GM18861 (cell line): ENCODE measurements around the gene RASA3.
"Not testable (repeated sequence)": the region's sequence is repeated elsewhere in the genome, so short reads cannot be mapped to it uniquely, and the experiment has no call there.

ENCODE experiments used
- ATAC-seq: cut with Tn5 transposase; IDR thresholded peaks from one replicate; pipeline ENCODE4 v1.9.1; 2021; ENCODE audit not compliant: unreplicated experiment

Gene RASA3

GRCh38 chr13:114128624-114129522, 3.5 kb downstream of the RASA3 start:
- ATAC-seq, result peak; percentile 65

- no peak for ATAC-seq
Measured at GRCh38 chr13:114128348-114128623, 4.1 kb downstream of the RASA3 start.

DNA sequence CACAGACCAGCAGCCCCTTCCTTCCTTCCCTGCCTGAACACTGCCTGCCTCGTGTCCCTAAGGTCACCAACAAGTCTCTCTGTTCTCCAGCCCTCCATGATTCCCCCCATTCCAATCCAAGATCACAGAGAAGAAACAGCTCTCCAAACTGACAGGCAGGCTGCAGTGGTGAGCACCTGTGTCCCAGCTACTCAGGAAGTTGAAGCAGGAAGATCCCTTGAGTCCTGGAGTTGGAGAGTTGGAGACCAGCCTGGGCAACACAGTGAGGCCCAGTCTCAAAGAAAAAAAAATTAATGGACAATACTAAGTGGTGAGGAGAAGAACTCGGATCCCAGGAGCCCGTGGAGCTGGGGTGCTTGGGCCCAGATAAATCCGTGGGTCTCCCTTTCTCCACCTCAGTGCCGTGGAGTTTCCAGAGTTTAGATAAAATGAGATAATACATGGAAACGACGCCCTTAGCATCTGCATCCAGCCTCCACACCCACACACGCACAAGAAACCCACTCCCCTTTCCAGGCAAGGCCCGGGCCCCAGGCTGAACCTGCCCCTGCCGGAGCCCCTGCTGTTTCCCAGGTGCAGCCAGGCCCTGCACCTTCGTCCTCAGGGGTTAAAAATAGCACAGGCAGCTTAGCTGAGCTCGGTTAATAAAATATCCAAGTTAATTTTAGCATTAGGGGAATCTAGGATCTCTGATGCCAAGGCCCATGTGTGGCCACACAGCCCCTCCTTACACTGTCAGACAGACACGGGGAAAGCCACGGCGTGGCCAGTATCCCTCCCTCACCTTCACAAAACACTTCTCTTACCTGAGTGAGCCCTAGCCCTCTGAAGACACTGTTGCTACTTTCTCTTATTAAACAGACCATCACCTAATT, 4.7 kb downstream of the RASA3 start:
- no peak for ATAC-seq

GRCh38 chr13:114126789-114127472, 5.5 kb downstream of the RASA3 start:
- no peak for ATAC-seq

DNA sequence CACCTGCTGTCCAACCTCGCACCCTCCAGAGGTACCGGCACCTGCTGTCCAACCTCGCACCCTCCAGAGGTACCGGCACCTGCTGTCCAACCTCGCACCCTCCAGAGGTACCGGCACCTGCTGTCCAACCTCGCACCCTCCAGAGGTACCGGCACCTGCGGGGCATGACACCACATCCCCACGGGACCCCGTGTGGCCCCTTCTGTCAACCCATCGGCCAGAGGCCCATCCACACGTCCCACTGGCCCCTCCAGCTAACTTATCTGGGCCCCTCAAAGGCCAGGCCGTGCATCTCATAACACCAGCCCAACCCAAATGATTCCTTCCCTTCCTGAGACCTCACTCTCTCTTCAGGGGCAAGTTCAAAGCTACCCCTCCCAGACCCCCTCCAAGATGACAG, 6.3 kb downstream of the RASA3 start:
- not testable (repeated sequence) for ATAC-seq

DNA sequence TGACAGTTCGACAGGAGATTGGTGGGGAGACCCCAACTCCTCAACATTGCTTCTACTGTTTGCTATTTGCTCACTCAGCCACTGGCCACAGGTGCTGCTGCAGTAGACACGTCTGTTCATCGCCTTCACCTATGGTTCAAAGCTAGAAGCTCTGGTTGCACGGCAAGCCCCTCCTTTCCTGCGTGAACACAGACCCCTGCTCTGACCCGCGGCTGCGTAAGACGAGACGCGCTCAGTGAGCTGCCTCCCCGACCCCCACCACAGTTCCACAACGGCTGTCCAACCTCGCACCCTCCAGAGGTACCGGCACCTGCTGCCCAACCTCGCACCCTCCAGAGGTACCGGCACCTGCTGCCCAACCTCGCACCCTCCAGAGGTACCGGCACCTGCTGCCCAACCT, 6.8 kb downstream of the RASA3 start:
- ATAC-seq, result no peak

DNA sequence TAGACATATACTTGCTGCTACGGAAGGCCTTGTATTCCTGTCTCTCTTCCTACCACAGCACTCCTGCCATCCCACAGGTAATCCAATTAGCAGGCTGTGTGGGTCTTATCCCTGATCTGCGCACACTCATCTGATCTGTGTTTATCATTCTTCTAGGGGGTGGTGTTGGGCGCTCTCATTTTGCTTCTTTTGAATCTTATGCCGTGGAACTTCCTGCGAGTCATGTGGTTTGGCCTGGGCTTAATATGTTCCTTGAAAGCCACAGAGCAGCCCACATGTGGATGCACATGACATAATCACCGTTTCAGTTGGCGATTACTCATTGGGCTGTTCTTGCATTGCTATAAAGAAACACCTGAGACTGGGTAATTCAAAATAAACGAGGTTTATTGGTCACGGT, 7.5 kb downstream of the RASA3 start:
- ATAC-seq, result no peak

DNA sequence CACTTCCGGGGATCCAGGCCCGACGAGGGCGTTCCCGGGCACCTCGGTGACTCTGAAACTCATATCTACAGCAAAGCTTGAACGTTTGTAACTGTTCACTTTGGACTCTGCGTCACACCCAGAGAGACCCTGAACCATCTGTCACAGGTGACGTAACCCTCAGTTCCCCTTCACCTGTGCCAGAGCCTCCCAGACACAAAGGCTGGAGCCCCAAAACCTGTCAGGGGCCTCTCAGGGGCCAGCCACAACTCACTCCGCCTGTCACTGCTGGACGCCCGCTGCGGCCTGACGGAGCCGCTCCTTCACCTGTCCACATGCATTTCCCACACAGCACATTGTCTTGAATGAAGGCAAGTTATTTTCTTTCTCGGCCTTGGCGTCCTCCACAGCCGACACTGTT, 8.0 kb downstream of the RASA3 start:
- no peak for ATAC-seq

DNA sequence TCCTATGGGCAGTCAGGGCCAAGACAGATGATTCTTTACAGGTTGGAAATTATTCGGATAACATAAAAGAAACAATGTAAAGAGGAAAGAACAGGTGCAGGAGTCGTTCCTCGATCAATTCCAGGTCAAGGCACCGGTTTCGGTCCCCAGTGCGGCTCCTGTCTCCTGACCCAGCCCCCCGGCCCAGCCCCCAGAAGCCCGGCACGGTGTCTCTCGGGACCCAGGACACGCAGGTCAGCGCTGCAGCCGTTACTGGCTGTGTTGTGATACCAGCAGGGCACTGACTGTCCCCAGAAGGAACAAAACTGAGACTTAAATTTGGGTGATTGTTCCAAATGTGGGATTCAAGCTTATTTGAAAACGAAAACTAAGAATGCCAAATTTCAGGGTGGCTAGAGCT, 8.5 kb downstream of the RASA3 start:
- no peak for ATAC-seq

- ATAC-seq, result no peak
Measured at GRCh38 chr13:114123448-114123847, 9.0 kb downstream of the RASA3 start.

DNA sequence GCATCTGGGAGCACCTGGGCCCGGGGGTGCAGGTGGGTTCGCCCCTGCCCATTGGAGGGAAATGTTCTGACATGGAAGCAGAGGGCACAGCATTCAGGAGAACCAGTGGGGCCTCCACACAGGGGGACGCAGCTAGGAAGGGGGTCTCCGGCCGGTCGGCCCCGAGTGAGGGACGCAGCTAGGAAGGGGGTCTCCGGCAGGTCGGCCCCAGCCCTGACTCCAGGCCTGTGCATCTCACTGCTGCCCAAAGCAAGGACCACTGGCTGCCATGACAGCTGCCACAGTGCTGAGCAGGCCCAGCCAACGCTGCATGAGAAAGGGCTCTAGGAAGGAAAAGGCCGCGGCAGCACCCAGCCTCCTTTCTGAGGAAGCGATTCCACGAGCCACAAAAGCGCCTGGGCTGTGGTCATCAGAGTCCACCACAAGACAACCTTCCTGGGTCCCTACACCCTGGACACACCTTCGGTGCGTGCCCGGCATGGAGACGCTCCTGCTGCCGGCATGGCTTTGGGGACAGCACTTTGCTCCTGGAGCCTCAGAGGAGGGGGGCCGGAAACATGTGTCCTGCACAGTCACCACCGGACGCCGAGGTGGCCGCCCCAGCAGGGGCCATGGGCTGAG, 9.7 kb downstream of the RASA3 start:
- no peak for ATAC-seq

DNA sequence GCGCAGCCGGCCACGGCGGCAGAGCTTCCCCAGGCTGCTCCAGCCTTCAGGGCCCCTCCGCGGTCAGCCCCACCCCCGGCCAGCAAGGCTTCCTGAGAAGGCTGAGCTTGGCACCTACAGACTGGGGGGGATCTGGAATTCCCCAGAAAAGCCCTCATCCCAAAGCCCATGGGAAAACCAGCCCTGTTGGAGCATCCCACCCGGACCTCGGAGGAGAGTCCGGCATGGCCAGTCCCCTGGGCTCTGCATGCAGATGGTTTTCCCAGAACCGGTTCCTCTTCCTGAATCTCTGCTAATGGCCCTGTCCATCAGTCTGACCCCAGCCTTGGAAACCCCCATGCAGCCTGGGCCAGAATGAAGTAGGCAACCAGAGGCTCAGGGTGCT, 10.3 kb downstream of the RASA3 start:
- no peak for ATAC-seq

DNA sequence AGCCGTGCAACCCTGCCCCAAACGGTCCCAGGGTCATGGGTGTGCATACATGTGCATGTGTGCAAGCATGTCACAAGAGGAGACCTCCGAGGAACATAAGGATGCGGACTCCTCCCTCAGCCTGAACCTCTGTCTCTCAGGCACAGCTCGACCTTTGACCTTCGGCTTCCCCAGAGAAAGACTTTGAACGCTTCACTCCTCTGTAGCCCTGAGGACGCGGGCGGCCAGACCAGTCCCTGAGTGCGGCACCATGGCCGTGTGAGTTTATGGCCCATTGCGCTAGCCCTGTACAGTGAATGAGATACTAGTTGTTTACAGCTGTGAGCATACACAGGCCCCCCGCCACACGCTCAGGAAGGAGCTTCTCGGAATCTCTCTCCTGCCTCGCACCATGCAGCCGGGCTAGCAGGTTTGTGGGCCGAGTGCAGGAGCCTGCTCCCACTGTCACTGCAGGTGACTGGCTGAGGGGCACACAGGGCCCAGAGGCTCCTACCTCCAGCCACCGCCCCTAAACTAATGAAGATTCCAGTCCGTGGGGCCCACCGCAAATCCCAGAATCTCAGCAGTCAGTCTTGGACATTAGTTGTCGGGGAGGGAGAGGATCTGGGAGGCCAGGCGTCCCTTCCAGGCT, 10.8 kb downstream of the RASA3 start:
- no peak for ATAC-seq

DNA sequence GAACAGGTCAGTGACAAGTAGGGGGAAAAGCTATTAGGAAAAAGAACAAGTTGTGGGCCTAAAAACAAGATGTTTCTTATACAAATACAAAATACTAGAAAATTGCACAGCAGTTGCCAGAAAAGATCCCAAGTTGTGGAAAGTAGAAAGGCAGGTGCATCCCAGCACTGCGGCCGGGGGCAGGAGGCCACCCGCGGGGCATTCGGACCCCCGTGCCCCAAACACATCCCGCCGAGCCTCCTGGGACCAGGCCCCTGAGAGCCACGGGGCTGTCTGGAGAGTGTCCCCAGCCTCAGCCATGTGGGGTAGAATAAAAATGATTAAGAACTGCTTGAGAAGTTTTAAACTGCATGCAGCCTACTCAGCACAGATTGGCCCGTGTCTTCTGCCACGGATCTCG, 11.4 kb downstream of the RASA3 start:
- no peak for ATAC-seq

- no peak for ATAC-seq
Measured at GRCh38 chr13:114120591-114121011, 11.8 kb downstream of the RASA3 start.

- no peak for ATAC-seq
Measured at GRCh38 chr13:114119196-114119595, 13.2 kb downstream of the RASA3 start.

- no peak for ATAC-seq
Measured at GRCh38 chr13:114118511-114119123, 13.8 kb downstream of the RASA3 start.

GRCh38 chr13:114118086-114118485, 14.3 kb downstream of the RASA3 start:
- no peak for ATAC-seq

- not testable (repeated sequence) for ATAC-seq
Measured at GRCh38 chr13:114117341-114117874, 15.0 kb downstream of the RASA3 start.

DNA sequence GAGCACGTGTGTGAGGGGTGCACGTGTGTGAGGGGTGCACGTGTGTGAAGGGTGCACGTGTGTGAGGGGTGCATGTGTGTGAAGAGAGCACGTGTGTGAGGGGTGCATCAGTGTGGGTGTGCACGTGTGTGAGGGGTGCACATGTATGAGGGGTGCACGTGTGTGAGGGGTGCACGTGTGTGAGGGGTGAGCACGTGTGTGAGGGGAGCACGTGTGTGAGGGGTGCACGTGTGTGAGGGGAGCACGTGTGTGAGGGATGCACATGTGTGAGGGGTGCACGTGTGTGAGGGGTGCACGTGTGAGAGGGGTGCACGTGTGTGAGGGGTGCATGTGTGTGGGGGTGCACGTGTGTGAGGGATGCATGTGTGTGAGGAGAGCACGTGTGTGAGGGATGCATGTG, 15.7 kb downstream of the RASA3 start:
- no peak for ATAC-seq
